ENCODE measurements around the gene IPO7. TPM values are rescaled to one million over a fixed set of nuclear protein-coding genes. Genes with fewer than 3 reads are reported as not detected.

IPO7 gene
- total RNA-seq, result 120 and 175 TPM in 2 replicates

GRCh38 chr11:9384535-9385326 lies at the start of gene IPO7:
Gene IPO7 (plus strand): TSS chr11:9384652. CDS start chr11:9384764, 112 bp downstream.

GRCh38 chr11:9460322-9461062 lies 76.0 kb downstream of the IPO7 start, which contains the start of gene ZNF143:
Gene ZNF143 (plus strand): TSS chr11:9461012. CDS start chr11:9471309, 10,297 bp downstream.

Other genes with a start within 250 kb of the IPO7 start
- gene DENND5A, start 119.3 kb upstream of the IPO7 start, total RNA-seq, result 137 and 207 TPM in 2 replicates
- 32.8 and 50.1 TPM in 2 replicates for gene TMEM41B, start 70.1 kb upstream of the IPO7 start, total RNA-seq
- gene ZNF143, start 76.4 kb downstream of the IPO7 start, total RNA-seq, result 31.5 and 35.8 TPM in 2 replicates
- gene WEE1, start 189.0 kb downstream of the IPO7 start, total RNA-seq, result 19.5 and 20.0 TPM in 2 replicates